HepG2 (cell line): Measurements from ENCODE around the gene RPL31. TPM values are rescaled to one million over a fixed set of nuclear protein-coding genes. Genes with fewer than 3 reads are reported as not detected.

Source experiments
- EEA1 ChIP-seq: sonication (generic); formaldehyde crosslinking; IDR thresholded peaks from 2 replicates; pipeline ENCODE4 v1.5.1; 2020; ENCODE audit warnings: mild to moderate bottlenecking, missing genetic modification reagents, borderline replicate concordance
- GLI4 ChIP-seq: sonication (generic); formaldehyde crosslinking; IDR thresholded peaks from 2 replicates; pipeline ENCODE4 v1.5.1; 2020; ENCODE audit warnings: missing genetic modification reagents, mild to moderate bottlenecking, moderate library complexity, borderline replicate concordance
- HNF4G ChIP-seq, 2 experiments: sonication (generic) in 1 of 2; formaldehyde crosslinking in 1 of 2; IDR thresholded peaks; 2 replicates each; pipeline versions ENCODE4 v1.4.0 to v1.6.1; 2011 to 2020; ENCODE audit warnings: borderline replicate concordance in 2 of 2, low read depth in 2 of 2, mild to moderate bottlenecking in 2 of 2, low read length in 1 of 2, missing genetic modification reagents in 1 of 2, moderate library complexity in 1 of 2
- MEIS1 ChIP-seq: sonication (generic); formaldehyde crosslinking; IDR thresholded peaks from 2 replicates; pipeline ENCODE4 v1.9.0; 2021; ENCODE audit warnings: mild to moderate bottlenecking, missing genetic modification reagents, moderate library complexity, borderline replicate concordance
- NFYC ChIP-seq: IDR thresholded peaks from 2 replicates; pipeline ENCODE4 v1.6.1; 2016; ENCODE audit warnings: missing genetic modification reagents, missing compliant biosample characterization
- NPAS2 ChIP-seq: sonication (generic); formaldehyde crosslinking; IDR thresholded peaks from 2 replicates; pipeline ENCODE4 v1.8.0; 2022; ENCODE audit warnings: mild to moderate bottlenecking, missing genetic modification reagents, borderline replicate concordance
- SMC3 ChIP-seq: IDR thresholded peaks from 2 replicates; pipeline ENCODE4 v1.6.1; 2011; ENCODE audit warnings: low read length, improper control_type of control experiment
- YEATS2 ChIP-seq: sonication (generic); formaldehyde crosslinking; IDR thresholded peaks from 2 replicates; pipeline ENCODE4 v1.4.0; 2020; ENCODE audit warnings: missing genetic modification reagents, borderline replicate concordance
- ZFP36 ChIP-seq: fragments of 150-350 bp; IDR thresholded peaks from 2 replicates; pipeline ENCODE4 v1.6.1; 2018; ENCODE audit warnings: borderline replicate concordance, low read length, low read depth; ENCODE audit not compliant: partially characterized antibody
- ZFP41 ChIP-seq: sonication (generic); formaldehyde crosslinking; IDR thresholded peaks from 2 replicates; pipeline ENCODE4 v1.4.0; 2020; ENCODE audit warnings: mild to moderate bottlenecking, missing genetic modification reagents, borderline replicate concordance
- ZNF296 ChIP-seq: sonication (generic); formaldehyde crosslinking; conservative IDR thresholded peaks from 2 replicates; pipeline ENCODE4 v1.5.0; 2020; ENCODE audit warnings: mild to moderate bottlenecking, missing genetic modification reagents
- ZNF329 ChIP-seq: sonication (generic); formaldehyde crosslinking; IDR thresholded peaks from 2 replicates; pipeline ENCODE4 v1.9.0; 2021; ENCODE audit warnings: low read depth, mild to moderate bottlenecking, missing genetic modification reagents
- polyA plus RNA-seq, 8 experiments: library from polyadenylated mRNA; depleted of rRNA in 3 of 8; stranded (reverse) in 7 of 8; unstranded in 1 of 8; fragments of >200 nt; fragmentation: Illumina TruSeq in 4 of 8; extraction: Trizol in 4 of 8; gene quantifications; 2 replicates each; pipeline versions ENCODE4 v1.2.1 to v1.2.3, GENCODE V29; 2011 to 2016; ENCODE audit warnings: low read depth in 4 of 8, missing spikeins in 1 of 8, mixed read lengths in 1 of 8; ENCODE audit not compliant: insufficient read depth in 1 of 8
- total RNA-seq, 5 experiments: library from RNA; depleted of rRNA; stranded (reverse); fragments of >200 nt; fragmentation: Illumina TruSeq; extraction: Trizol; gene quantifications; 2 replicates each; pipeline ENCODE4 v1.2.3, GENCODE V29; 2016; ENCODE audit warnings: low read depth in 1 of 5
- TF ChIP-seq, protein P1 (sequence below): sonication (generic); formaldehyde crosslinking; IDR thresholded peaks from 2 replicates; pipeline ENCODE4 v1.4.0; 2020; ENCODE audit warnings: mild to moderate bottlenecking, missing genetic modification reagents
- TF ChIP-seq, protein P2 (sequence below), 2 experiments: sonication (generic) in 1 of 2; formaldehyde crosslinking in 1 of 2; IDR thresholded peaks; 2 replicates each; pipeline versions ENCODE4 v1.4.0 to v1.6.1; 2016 to 2020; ENCODE audit warnings: borderline replicate concordance in 1 of 2, low read depth in 1 of 2, mild to moderate bottlenecking in 1 of 2, missing genetic modification reagents in 1 of 2
- TF ChIP-seq, protein P3 (sequence below): sonication (generic); formaldehyde crosslinking; IDR thresholded peaks from 2 replicates; pipeline ENCODE4 v1.4.0; 2020; ENCODE audit warnings: mild to moderate bottlenecking, missing genetic modification reagents, borderline replicate concordance
- TF ChIP-seq, protein P4 (sequence below): sonication (generic); formaldehyde crosslinking; IDR thresholded peaks from 2 replicates; pipeline ENCODE4 v1.4.0; 2020; ENCODE audit warnings: low read depth, mild to moderate bottlenecking, missing genetic modification reagents
- TF ChIP-seq, protein P5 (sequence below): IDR thresholded peaks from 2 replicates; pipeline ENCODE4 v1.6.1; 2016

Gene RPL31
- total and polyA plus RNA-seq, 2 of the 13 experiments (the other 11 are each of a cell fraction or from before 2014, with no cell fraction given): 3,331 to 3,582 TPM

DNA sequence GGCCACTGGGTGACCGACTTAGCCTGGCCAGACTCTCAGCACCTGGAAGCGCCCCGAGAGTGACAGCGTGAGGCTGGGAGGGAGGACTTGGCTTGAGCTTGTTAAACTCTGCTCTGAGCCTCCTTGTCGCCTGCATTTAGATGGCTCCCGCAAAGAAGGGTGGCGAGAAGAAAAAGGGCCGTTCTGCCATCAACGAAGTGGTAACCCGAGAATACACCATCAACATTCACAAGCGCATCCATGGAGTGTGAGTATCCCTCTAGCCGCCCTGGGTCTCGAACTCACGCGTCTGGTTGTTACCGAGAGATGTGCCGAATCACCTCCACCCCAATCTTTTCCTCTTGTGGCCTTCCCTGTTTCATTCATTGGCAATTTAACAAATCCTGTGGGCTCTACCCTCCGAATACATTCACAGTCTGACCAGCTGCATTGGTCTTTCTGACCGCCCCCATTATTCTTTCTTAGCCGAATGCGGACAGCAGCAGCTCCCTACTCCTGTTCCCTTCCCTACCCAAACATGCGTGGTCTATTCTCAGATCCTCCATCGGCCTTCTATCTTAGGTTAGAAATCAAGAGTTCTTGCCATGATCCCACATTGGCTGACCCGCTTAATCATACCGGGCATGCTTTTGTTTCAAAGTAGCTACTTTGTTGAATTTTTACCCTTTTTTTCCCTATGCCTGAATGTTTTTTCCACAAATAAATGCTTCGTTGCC, 631 bp downstream of the RPL31 start (continued):
- TF ChIP-seq NPAS2 (CRISPR knock-in tag): no peak
- peak; percentile 69; the same call in 1 of the 2 replicates for TF ChIP-seq EEA1 (CRISPR knock-in tag)
- TF ChIP-seq GLI4: no peak
- no peak for TF ChIP-seq ZFP36
- TF ChIP-seq, protein P1, sequence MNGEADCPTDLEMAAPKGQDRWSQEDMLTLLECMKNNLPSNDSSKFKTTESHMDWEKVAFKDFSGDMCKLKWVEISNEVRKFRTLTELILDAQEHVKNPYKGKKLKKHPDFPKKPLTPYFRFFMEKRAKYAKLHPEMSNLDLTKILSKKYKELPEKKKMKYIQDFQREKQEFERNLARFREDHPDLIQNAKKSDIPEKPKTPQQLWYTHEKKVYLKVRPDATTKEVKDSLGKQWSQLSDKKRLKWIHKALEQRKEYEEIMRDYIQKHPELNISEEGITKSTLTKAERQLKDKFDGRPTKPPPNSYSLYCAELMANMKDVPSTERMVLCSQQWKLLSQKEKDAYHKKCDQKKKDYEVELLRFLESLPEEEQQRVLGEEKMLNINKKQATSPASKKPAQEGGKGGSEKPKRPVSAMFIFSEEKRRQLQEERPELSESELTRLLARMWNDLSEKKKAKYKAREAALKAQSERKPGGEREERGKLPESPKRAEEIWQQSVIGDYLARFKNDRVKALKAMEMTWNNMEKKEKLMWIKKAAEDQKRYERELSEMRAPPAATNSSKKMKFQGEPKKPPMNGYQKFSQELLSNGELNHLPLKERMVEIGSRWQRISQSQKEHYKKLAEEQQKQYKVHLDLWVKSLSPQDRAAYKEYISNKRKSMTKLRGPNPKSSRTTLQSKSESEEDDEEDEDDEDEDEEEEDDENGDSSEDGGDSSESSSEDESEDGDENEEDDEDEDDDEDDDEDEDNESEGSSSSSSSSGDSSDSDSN (CRISPR knock-in tag): no peak; the same call in 1 of the 2 replicates
- no peak for TF ChIP-seq YEATS2 (CRISPR knock-in tag)
- TF ChIP-seq HNF4G (IDR thresholded peaks at IDR 0.05; ENCODE audit: borderline replicate concordance, low read depth, low read length): no peak
- no peak for TF ChIP-seq HNF4G (CRISPR knock-in tag; IDR thresholded peaks at IDR 0.05; ENCODE audit: borderline replicate concordance, low read depth)
- no peak for TF ChIP-seq MEIS1 (CRISPR knock-in tag)
- TF ChIP-seq, protein P2, sequence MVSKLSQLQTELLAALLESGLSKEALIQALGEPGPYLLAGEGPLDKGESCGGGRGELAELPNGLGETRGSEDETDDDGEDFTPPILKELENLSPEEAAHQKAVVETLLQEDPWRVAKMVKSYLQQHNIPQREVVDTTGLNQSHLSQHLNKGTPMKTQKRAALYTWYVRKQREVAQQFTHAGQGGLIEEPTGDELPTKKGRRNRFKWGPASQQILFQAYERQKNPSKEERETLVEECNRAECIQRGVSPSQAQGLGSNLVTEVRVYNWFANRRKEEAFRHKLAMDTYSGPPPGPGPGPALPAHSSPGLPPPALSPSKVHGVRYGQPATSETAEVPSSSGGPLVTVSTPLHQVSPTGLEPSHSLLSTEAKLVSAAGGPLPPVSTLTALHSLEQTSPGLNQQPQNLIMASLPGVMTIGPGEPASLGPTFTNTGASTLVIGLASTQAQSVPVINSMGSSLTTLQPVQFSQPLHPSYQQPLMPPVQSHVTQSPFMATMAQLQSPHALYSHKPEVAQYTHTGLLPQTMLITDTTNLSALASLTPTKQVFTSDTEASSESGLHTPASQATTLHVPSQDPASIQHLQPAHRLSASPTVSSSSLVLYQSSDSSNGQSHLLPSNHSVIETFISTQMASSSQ (IDR thresholded peaks at IDR 0.05; ENCODE audit: low read depth): no peak
- TF ChIP-seq, protein P2 (CRISPR knock-in tag; IDR thresholded peaks at IDR 0.05; ENCODE audit: borderline replicate concordance): no peak
- TF ChIP-seq ZFP41 (CRISPR knock-in tag): no peak
- TF ChIP-seq, protein P3, sequence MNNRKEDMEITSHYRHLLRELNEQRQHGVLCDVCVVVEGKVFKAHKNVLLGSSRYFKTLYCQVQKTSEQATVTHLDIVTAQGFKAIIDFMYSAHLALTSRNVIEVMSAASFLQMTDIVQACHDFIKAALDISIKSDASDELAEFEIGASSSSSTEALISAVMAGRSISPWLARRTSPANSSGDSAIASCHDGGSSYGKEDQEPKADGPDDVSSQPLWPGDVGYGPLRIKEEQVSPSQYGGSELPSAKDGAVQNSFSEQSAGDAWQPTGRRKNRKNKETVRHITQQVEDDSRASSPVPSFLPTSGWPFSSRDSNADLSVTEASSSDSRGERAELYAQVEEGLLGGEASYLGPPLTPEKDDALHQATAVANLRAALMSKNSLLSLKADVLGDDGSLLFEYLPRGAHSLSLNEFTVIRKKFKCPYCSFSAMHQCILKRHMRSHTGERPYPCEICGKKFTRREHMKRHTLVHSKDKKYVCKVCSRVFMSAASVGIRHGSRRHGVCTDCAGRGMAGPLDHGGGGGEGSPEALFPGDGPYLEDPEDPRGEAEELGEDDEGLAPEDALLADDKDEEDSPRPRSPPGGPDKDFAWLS: 0 out of 2 replicates have a peak, but pooled peaks have one; percentile 62
- TF ChIP-seq, protein P4, sequence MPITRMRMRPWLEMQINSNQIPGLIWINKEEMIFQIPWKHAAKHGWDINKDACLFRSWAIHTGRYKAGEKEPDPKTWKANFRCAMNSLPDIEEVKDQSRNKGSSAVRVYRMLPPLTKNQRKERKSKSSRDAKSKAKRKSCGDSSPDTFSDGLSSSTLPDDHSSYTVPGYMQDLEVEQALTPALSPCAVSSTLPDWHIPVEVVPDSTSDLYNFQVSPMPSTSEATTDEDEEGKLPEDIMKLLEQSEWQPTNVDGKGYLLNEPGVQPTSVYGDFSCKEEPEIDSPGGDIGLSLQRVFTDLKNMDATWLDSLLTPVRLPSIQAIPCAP: no peak
- no peak for TF ChIP-seq ZNF329 (CRISPR knock-in tag)
- TF ChIP-seq ZNF296 (CRISPR knock-in tag): 0 out of 2 replicates have a peak, but pooled peaks have one; percentile 48
- no peak for TF ChIP-seq SMC3
- TF ChIP-seq NFYC (CRISPR knock-in tag): no peak
- TF ChIP-seq, protein P5, sequence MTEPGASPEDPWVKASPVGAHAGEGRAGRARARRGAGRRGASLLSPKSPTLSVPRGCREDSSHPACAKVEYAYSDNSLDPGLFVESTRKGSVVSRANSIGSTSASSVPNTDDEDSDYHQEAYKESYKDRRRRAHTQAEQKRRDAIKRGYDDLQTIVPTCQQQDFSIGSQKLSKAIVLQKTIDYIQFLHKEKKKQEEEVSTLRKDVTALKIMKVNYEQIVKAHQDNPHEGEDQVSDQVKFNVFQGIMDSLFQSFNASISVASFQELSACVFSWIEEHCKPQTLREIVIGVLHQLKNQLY (CRISPR knock-in tag): no peak
